ENCODE results near the gene KLHL21.

DNA sequence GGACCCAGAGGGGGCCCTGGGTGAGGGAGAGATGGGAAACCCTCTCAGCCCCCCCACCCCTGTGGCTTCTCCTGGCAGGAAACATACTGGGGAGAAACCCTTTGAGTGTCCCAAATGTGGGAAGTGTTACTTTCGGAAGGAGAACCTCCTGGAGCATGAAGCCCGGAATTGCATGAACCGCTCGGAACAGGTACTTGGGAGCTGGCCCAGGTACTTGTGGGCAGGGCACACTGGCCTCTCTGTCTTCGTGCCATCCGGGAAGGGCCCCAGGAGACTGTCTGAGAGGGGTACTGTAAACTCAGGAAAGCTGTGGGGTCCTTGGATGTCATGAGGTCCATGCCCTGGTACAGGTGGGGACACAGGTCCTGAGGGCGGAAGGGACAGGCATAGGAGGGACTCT is 16.8 kb downstream of the KLHL21 start:
- TF ChIP-seq, protein P1, sequence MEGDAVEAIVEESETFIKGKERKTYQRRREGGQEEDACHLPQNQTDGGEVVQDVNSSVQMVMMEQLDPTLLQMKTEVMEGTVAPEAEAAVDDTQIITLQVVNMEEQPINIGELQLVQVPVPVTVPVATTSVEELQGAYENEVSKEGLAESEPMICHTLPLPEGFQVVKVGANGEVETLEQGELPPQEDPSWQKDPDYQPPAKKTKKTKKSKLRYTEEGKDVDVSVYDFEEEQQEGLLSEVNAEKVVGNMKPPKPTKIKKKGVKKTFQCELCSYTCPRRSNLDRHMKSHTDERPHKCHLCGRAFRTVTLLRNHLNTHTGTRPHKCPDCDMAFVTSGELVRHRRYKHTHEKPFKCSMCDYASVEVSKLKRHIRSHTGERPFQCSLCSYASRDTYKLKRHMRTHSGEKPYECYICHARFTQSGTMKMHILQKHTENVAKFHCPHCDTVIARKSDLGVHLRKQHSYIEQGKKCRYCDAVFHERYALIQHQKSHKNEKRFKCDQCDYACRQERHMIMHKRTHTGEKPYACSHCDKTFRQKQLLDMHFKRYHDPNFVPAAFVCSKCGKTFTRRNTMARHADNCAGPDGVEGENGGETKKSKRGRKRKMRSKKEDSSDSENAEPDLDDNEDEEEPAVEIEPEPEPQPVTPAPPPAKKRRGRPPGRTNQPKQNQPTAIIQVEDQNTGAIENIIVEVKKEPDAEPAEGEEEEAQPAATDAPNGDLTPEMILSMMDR (IDR thresholded peaks at IDR 0.05) = no peak
- no peak for TF ChIP-seq EZH2 (IDR thresholded peaks at IDR 0.05; ENCODE audit: borderline replicate concordance, insufficient read depth, low read depth, low read length, poor library complexity, severe bottlenecking)

Data from B cell (primary cell).